ENCODE data around the gene MACROD2. TPM values are rescaled to one million over a fixed set of nuclear protein-coding genes. Genes with fewer than 3 reads are reported as not detected.

Gene MACROD2
- total and polyA plus RNA-seq, 2 experiments from 2014 or later, result 2.8 to 4.3 TPM

DNA sequence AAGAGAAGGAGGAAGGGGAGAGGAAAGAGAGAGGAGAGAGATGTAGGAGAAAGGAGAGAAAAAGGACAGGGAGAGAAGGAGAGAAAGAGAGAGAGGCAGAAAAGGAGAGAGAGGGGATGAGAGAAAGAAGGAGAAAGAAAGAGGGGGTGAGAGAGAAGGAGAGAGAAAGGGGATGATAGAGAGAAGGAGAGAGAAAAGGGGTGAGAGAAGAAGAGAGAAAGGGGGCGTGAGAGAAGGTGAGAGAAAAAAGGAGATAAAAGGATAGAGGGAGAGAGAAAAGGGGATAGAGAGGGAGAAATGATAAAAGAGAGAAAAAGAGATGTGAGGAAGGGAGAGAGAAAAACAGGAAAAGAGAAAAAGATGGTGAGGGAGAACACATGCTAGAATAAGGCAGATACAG is 1644.5 kb downstream of the MACROD2 start:
- Mint-ChIP-seq H3K27me3 (ENCODE audit: insufficient read depth, low read depth, poor library complexity) (peaks cover 7% of the 10 kb centered on the region), H3K4me1 (peaks cover 30% of the 10 kb centered on the region), H3K4me3 (no peak overlapping the region), H3K9me3 (peaks cover 2% of the 10 kb centered on the region; the same call in 1 of the 3 replicates), H3K27ac (no peak overlapping the region), H3K36me3 (ENCODE audit: low read depth) (peaks cover 2% of the 10 kb centered on the region; the same call in 1 of the 3 replicates)
- TF ChIP-seq ZNF462 (CRISPR knock-in tag; IDR thresholded peaks at IDR 0.05) (no peak), NANOG (IDR thresholded peaks at IDR 0.05; ENCODE audit: borderline replicate concordance) (no peak), CREB1 (CRISPR knock-in tag; IDR thresholded peaks at IDR 0.05; ENCODE audit: low read depth) (no peak), POLR2AphosphoS5 (IDR thresholded peaks at IDR 0.05; ENCODE audit: low read depth) (no peak), EZH2phosphoT487 (IDR thresholded peaks at IDR 0.05; ENCODE audit: unreplicated experiment) (no peak), STAT1 (IDR thresholded peaks at IDR 0.05; ENCODE audit: unreplicated experiment) (no peak), ZNF114 (CRISPR knock-in tag; IDR thresholded peaks at IDR 0.05) (no peak), JUNB (IDR thresholded peaks at IDR 0.05; ENCODE audit: unreplicated experiment) (no peak), EZH2 (IDR thresholded peaks at IDR 0.05; ENCODE audit: low read depth, unreplicated experiment) (no peak), ZNF331 (CRISPR knock-in tag; IDR thresholded peaks at IDR 0.05; ENCODE audit: low read depth) (no peak)
- TF ChIP-seq, protein P1, sequence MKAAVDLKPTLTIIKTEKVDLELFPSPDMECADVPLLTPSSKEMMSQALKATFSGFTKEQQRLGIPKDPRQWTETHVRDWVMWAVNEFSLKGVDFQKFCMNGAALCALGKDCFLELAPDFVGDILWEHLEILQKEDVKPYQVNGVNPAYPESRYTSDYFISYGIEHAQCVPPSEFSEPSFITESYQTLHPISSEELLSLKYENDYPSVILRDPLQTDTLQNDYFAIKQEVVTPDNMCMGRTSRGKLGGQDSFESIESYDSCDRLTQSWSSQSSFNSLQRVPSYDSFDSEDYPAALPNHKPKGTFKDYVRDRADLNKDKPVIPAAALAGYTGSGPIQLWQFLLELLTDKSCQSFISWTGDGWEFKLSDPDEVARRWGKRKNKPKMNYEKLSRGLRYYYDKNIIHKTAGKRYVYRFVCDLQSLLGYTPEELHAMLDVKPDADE (IDR thresholded peaks at IDR 0.05), result no peak
- TF ChIP-seq, protein P2, sequence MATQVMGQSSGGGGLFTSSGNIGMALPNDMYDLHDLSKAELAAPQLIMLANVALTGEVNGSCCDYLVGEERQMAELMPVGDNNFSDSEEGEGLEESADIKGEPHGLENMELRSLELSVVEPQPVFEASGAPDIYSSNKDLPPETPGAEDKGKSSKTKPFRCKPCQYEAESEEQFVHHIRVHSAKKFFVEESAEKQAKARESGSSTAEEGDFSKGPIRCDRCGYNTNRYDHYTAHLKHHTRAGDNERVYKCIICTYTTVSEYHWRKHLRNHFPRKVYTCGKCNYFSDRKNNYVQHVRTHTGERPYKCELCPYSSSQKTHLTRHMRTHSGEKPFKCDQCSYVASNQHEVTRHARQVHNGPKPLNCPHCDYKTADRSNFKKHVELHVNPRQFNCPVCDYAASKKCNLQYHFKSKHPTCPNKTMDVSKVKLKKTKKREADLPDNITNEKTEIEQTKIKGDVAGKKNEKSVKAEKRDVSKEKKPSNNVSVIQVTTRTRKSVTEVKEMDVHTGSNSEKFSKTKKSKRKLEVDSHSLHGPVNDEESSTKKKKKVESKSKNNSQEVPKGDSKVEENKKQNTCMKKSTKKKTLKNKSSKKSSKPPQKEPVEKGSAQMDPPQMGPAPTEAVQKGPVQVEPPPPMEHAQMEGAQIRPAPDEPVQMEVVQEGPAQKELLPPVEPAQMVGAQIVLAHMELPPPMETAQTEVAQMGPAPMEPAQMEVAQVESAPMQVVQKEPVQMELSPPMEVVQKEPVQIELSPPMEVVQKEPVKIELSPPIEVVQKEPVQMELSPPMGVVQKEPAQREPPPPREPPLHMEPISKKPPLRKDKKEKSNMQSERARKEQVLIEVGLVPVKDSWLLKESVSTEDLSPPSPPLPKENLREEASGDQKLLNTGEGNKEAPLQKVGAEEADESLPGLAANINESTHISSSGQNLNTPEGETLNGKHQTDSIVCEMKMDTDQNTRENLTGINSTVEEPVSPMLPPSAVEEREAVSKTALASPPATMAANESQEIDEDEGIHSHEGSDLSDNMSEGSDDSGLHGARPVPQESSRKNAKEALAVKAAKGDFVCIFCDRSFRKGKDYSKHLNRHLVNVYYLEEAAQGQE (IDR thresholded peaks at IDR 0.05; ENCODE audit: unreplicated experiment), result no peak
- TF ChIP-seq, protein P3, sequence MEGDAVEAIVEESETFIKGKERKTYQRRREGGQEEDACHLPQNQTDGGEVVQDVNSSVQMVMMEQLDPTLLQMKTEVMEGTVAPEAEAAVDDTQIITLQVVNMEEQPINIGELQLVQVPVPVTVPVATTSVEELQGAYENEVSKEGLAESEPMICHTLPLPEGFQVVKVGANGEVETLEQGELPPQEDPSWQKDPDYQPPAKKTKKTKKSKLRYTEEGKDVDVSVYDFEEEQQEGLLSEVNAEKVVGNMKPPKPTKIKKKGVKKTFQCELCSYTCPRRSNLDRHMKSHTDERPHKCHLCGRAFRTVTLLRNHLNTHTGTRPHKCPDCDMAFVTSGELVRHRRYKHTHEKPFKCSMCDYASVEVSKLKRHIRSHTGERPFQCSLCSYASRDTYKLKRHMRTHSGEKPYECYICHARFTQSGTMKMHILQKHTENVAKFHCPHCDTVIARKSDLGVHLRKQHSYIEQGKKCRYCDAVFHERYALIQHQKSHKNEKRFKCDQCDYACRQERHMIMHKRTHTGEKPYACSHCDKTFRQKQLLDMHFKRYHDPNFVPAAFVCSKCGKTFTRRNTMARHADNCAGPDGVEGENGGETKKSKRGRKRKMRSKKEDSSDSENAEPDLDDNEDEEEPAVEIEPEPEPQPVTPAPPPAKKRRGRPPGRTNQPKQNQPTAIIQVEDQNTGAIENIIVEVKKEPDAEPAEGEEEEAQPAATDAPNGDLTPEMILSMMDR (conservative IDR thresholded peaks at IDR 0.05; ENCODE audit: low read depth in 2 of 2), result no peak
- no peak overlapping the region for H2AFZ ChIP-seq
- no peak for ATAC-seq
- no peaks in the 10 kb centered on the region for H4K20me1 ChIP-seq (replicated peaks; ENCODE audit: insufficient read depth)
- H3K9me2 ChIP-seq (ENCODE audit: insufficient read depth), result peaks cover 21% of the 10 kb centered on the region
- DNase-seq (ENCODE audit: low spot score), result no peak
- H3K27ac ChIP-seq (ENCODE audit: low read depth), result no peak overlapping the region
- H3F3A ChIP-seq (replicated peaks; ENCODE audit: low read depth), result no peaks in the 10 kb centered on the region
- H3K4me3 ChIP-seq, result no peak overlapping the region
- no peak overlapping the region for H3K4me2 ChIP-seq
- H3K27me3 ChIP-seq (ENCODE audit: insufficient read depth), result no peaks in the 10 kb centered on the region
- H3K36me3 ChIP-seq (ENCODE audit: insufficient read depth), result no peaks in the 10 kb centered on the region
- peaks cover 22% of the 10 kb centered on the region for H3K4me1 ChIP-seq (ENCODE audit: insufficient read depth)
- no peaks in the 10 kb centered on the region for H3K79me2 ChIP-seq (replicated peaks; ENCODE audit: insufficient read depth)

All from GM23338 (cell line).